ENCODE measurements around the gene SLC6A19.

- TF ChIP-seq POLR2A (IDR thresholded peaks at IDR 0.05), result no peak
- no peak for TF ChIP-seq CTCF (IDR thresholded peaks at IDR 0.05)
These were observed 72.3 kb downstream of the SLC6A19 start for GRCh38 chr5:1273745-1274144.

Measured in heart left ventricle (tissue), 13 donors.